Right lung (tissue), 10 donors: ENCODE results near the gene LIN7A. TPM values are rescaled to one million over a fixed set of nuclear protein-coding genes. Genes with fewer than 3 reads are reported as not detected.

Source experiments
- DNase-seq, 2 donors: peaks; one replicate each; pipeline ENCODE4 v3.0.0-alpha.2; 2013
- long read RNA-seq, 8 donors: transcript quantifications; one replicate each; lab custom pipeline, GENCODE V29; 2026
- polyA plus RNA-seq, 5 donors: library from polyadenylated mRNA; unstranded; fragments of 120-200 nt; gene quantifications; one replicate each; pipeline versions ENCODE4 v1.2.1 to v1.2.3, GENCODE V29; 2013; ENCODE audit warnings: inconsistent platforms in 1 of 5, low replicate concordance in 1 of 5; ENCODE audit not compliant: insufficient read length in 5 of 5, insufficient read depth in 1 of 5

The LIN7A gene, protein sequence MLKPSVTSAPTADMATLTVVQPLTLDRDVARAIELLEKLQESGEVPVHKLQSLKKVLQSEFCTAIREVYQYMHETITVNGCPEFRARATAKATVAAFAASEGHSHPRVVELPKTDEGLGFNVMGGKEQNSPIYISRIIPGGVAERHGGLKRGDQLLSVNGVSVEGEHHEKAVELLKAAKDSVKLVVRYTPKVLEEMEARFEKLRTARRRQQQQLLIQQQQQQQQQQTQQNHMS
- 10 to 100 TPM; 12.1 to 25.6 (median 22.1) TPM for polyA plus RNA-seq
- long read RNA-seq, donor 1, full-length matches to known transcripts = 15 of 15 reads
- long read RNA-seq, donor 1, partial matches to known transcripts = 0 of 15 reads
- long read RNA-seq, donor 1, other reads (novel, unspliced or antisense) = 0 of 15 reads
- long read RNA-seq, donor 2, full-length matches to known transcripts = 6 of 6 reads
- long read RNA-seq, donor 2, partial matches to known transcripts = 0 of 6 reads
- long read RNA-seq, donor 2, other reads (novel, unspliced or antisense) = 0 of 6 reads
- long read RNA-seq, donor 3, full-length matches to known transcripts = 7 of 7 reads
- long read RNA-seq, donor 3, partial matches to known transcripts = 0 of 7 reads
- long read RNA-seq, donor 3, other reads (novel, unspliced or antisense) = 0 of 7 reads
- long read RNA-seq, donor 4, full-length matches to known transcripts = 6 of 6 reads
- long read RNA-seq, donor 4, partial matches to known transcripts = 0 of 6 reads
- long read RNA-seq, donor 4, other reads (novel, unspliced or antisense) = 0 of 6 reads
- long read RNA-seq, donor 5, full-length matches to known transcripts = 13 of 13 reads
- long read RNA-seq, donor 5, partial matches to known transcripts = 0 of 13 reads
- long read RNA-seq, donor 5, other reads (novel, unspliced or antisense) = 0 of 13 reads
- long read RNA-seq, donor 6, full-length matches to known transcripts = 12 of 12 reads
- long read RNA-seq, donor 6, partial matches to known transcripts = 0 of 12 reads
- long read RNA-seq, donor 6, other reads (novel, unspliced or antisense) = 0 of 12 reads
- long read RNA-seq, donor 7, full-length matches to known transcripts = 6 of 6 reads
- long read RNA-seq, donor 7, partial matches to known transcripts = 0 of 6 reads
- long read RNA-seq, donor 7, other reads (novel, unspliced or antisense) = 0 of 6 reads
- long read RNA-seq, donor 8, full-length matches to known transcripts = 1 of 1 reads
- long read RNA-seq, donor 8, partial matches to known transcripts = 0 of 1 reads
- long read RNA-seq, donor 8, other reads (novel, unspliced or antisense) = 0 of 1 reads

DNA sequence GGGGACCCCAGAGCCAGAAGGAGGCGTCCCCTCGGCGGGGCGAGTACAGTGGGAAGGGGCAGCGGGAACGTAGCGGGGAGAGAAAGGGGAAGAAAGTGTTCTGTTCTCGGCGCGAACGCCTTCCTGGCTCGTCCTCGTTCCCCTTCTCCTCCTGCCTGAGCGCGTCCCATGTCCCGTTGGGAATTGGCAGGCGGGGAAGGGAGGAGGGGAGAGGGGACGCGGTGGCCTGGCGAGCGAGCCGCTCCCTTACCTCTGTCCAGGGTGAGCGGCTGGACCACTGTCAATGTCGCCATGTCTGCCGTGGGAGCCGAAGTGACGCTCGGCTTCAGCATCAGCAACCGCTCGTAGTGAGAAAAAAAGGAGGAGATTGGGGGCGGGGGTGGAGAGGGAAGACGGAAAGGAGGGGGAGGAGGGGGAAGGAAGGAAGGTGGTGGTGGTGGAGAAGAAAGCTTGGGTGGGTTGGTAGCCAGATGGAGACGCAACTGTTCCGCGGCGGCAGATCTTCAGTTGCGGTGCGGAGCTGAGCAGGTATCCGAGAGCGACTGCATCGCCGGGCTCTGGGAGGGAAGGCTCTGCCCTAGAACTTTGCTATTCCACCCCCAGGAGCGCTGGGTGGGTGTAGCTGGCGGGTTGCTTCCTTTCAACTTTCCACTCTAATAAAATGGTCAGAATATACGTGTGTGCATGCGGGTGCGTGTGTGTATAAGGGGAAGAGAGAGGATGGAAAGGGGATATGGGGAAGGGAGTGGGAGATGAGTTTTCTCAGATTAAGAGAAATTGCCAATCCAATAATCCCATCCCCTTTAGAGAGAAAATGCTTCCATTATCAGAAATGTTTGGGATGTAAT lies at the start of gene LIN7A:
Gene LIN7A (minus strand): TSS at position 544 of the 848 bp plus-strand sequence. CDS start 212 bp downstream, at position 332.
- DNase-seq = peak; percentile 40 to 60

DNA sequence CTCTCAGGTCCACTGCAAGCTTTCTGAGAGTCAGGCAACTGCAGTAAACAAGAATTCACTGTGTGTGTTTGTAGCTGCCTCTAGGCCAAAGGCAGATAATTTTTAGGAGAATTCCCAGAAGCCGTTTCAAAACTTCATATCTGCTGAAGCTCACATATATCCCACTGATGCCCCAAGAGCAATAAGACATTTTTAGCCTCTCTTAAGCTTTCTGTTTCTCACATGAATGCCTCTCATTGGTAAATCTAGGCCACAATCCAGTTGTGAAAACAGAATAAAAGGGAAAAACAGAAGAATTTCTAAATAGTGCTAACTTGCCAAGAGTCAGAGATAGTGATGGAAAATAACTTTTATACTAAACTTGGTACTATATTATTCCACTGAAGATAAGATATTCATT lies 48.5 kb upstream of the LIN7A start:
- DNase-seq = no peak

DNA sequence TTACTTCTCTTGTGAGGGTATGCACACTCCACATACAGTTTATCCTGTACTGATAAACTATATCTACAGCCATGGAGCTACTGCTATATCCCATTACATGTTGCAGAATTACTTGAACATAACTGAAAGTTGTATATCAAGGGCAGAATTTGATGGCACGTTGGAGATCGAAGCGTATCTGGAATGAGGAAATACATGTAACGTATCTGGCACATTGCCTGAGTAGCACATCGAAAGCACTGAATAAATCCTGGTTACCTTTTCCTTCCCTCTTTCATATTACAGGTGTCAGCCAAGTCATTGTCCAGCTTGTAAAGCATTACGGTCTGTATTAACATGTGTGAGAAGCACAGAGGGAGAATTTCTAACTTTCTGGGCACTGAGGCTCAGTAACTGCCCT lies 42.1 kb upstream of the LIN7A start:
- no peak for DNase-seq

DNA sequence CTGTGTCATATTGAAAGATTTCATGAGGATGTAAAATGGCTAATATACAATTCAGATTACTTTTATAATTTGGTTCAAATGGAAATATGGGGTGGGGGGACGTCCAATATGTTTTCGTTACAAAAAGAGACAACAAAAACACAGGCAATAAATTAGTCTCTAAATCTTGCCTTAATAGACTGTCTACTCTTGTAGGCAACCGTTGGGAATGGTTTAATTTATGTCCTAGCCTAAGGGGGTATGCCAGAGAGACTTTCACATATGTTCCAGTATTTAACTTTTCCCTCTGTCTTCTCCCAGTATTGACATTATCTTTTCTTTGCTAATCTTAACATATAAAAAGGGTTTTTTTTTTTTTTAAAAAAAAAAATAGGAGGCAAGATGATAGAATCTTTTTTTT lies 41.5 kb upstream of the LIN7A start:
- DNase-seq = no peak

DNA sequence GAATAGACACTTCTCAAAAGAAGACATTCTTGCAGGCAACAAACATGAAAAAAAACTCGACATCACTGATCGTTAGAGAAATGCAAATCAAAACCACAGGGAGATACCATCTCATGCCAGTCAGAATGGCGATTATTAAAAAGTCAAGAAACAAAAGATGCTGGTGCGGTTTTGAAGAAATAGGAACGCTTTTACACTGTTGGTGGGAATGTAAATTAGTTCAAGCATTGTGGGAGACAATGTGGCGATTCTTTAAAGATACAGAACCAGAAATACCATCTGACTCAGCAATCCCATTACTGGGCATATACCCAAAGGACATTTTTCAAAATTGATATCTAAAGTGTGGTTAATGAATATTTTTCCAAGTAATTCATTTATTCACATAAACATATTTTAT lies 39.6 kb upstream of the LIN7A start:
- DNase-seq = no peak

DNA sequence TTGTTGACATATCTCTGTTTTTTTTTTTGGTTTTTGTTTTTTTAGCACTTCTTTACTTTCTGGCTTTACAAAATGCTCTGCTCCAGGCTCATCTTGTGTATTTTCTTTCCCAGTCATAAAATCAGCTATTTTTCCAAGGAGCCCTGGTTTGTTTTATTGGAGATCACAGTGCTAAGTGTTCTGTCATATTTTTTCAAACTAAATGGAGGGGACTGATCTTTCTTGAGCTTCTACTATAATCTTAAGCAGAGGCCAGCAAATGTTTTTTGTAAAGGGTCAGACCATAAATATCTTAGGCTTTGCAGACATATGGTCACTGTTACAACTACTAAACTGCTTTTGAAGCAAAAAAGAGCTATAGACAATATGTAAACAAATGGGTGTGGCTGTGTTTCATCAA lies 30.6 kb upstream of the LIN7A start:
- DNase-seq = no peak

DNA sequence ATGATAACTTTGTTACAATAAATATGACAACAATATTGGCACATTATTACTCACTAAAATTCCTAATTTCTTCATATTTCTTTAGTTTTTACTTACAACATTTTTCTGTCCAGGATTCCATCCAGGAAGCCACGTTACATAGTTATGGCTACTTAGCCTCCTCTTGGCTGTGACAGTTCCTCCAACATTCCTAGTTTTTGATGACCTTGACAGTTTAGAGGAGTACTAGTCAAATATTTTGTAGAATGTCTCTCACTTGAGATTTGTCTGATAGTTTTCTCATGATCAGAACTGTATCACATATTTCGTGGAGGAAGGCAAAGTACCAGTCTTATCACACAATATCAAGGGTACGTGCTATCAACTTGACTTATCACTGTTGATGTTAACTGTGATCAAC lies 29.8 kb upstream of the LIN7A start:
- no peak for DNase-seq

DNA sequence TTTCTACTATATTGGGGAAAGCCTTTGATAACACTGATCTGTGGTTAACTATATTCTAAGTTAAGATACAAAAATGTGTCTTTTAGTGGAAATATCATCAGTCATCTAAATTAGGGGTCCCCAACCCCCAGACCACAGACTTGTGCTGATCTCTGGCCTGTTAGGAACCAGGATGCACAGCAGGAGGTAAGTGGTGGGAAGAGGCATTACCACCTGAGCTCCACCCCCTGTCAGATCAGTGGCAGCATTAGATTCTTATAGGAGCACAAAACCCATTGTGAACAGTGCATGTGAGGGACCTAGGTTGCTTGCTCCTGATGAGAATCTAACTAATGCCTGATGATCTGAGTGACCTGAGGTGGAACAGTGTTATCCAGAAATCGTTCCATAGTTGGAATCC lies 28.3 kb upstream of the LIN7A start:
- no peak for DNase-seq

DNA sequence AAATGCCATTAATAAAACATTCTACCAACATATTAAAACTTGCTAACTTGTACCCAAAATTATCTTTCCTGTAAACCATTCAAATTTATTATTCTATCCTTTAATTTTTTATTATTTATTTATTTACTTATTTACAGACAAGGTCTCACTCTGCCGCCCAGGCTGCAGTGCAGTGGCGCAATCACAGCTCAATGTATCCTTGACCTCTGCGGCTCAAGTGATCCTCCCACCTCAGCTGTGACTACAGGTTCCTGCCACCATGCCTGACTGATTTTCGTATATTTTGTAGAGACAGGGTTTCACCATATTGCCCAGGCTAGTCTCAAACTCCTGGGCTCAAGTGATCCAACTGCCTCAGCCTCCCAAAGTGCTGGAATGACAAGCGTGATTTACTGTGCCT lies 20.4 kb upstream of the LIN7A start:
- no peak for DNase-seq

DNA sequence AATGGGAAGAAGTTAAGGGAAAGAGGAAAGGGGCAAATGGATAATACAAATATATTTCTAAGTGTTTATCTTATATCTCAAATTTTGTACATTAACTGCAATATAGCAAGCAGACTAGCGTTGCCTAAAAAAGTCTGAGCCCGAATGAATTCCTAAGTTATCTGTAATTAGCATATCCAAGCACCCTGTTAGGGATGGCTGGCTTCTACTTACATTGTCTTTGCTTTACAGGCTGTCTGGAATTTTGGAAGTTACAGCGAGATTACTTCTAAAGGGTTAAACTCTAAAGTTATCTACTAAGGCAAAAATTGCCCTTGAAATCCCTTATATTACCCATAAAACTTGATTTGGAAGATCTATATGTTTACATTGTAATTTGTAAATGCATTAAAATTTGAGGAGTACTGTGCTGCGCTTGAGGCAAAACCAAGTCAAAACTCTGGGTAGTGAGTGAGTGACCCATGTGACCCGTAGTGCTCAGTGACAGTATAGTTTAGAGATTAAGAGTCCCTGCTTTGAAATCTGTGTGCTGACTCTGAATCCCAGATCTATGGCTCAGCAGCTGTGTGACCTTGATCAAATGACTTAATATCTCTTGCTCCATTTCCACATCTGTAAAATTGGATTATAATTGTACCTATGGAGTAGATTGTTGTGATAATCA lies 17.3 kb upstream of the LIN7A start:
- DNase-seq = no peak

DNA sequence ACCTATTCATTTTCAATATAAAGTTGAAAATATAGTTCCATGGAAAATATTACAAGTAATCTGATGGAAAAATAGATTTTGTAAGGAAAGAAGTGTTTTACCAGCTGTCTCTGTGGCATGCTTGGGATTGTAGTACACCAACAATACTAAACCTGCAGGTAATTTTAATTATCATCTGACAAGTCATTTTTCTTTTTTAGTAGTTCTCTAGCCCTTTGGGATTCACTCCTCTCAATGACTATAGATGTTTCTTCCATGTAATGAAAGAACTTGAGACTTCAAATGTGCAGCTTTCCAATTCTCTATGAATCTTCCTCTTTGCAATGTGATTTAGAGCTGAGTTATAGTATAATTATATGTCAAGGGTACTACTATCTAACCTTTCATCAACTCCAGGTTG lies 14.7 kb upstream of the LIN7A start:
- DNase-seq = no peak

DNA sequence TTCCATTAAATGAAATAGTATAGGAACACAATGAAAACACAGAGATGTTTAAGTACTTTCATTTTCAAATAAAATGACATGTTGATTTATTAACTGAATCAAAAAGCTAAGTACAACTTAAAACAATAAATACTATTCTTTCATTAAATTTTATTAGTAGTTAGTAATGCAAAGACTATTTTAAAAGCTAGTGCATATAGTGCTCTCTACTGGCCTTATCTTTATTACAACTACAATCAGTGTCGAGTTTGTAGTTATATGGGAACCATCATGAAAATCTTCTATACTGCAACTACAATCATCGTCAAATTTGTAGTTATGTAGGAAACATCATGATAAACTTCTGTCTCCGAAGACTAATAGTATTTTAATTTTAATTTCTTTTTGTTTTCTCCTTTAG lies 8.9 kb upstream of the LIN7A start:
- no peak for DNase-seq

DNA sequence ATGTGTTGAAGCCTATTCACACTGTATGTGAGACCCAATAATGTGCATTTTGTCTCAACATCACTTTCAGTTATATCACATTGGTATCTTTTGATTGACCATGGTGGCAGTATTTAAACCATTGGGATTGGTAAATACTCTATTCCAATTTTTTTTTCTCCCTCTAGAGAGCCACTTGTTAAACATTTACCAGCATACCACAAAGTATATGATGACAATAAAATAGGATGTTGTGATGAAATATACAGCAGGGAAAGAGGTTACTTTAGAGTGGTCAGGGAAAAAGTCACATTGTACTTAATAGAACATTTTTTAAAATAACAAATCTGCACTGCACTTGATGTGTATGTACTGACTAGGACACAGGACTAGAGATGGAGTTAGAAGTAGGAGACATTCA lies 5.6 kb upstream of the LIN7A start:
- DNase-seq = no peak

DNA sequence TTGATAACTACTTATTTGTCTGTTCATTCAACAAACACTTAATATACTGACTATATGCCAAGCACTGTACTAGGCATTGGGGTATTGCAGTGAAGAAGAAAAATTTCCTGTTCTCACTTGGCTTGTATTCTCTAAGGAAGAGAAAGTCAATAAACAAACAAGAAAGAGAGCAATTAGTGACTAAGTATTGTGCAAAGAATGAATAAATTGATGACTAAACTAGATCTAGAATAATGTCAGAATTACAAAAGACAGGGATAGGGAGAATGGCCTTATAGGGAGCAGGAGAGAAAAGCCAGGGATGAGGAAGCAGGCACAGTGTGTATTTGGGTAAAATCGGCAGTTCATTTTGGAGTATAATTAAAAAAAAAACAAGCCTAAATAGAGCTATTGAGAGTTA lies 4.2 kb upstream of the LIN7A start:
- peak in 1 of 2 donors; percentile 11 for DNase-seq

DNA sequence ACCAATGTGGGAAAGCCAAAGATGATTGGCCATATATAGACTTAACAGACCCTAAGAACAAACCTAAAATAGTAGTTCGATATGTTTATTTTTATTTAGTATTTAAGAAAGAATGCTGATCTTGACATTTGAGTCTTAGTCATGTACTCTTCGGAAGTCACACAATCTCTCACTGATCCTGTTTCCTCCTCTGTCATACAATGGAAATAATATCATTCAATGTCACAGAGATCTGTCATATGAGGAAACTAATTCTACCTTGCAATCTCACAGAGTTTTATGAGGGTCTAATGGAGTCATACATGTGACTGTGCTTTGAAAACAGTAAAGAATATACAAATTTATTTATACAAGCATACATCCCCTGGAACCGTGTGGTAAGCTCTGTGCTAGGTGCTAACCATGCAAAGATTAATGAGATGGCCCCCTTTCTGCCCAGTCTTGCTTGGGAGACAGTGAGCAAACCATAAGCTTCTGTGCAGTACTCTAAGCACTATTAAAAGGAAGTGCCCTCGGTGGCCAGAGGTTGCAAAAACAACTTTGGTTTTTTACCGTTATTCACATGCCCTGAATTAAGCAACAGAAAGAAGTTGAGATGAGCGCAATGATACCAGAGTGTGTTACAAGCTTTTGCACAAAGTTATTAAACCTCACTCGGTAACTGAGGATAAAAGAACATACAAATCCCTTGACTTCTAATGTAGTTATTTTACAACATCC lies 1.7 kb upstream of the LIN7A start:
- no peak for DNase-seq

DNA sequence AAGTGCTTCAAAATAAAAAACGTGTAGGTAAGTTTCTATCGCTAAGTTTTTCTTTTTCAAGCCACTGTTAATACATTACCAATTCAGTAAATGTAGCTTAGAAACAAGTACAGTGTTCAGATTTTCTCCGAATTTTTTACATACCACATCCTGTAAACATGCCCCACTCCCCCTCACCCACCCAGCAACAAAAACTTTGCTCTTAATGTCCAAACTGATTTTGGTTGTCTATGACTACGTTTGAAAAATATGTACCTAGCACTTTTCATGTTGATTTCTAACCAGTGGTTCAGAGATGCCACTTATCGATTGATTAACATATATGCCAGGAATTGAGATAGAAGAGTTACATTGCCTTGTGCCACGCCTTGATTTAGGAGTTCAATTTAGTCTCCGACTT lies 663 bp upstream of the LIN7A start:
- no peak for DNase-seq

DNA sequence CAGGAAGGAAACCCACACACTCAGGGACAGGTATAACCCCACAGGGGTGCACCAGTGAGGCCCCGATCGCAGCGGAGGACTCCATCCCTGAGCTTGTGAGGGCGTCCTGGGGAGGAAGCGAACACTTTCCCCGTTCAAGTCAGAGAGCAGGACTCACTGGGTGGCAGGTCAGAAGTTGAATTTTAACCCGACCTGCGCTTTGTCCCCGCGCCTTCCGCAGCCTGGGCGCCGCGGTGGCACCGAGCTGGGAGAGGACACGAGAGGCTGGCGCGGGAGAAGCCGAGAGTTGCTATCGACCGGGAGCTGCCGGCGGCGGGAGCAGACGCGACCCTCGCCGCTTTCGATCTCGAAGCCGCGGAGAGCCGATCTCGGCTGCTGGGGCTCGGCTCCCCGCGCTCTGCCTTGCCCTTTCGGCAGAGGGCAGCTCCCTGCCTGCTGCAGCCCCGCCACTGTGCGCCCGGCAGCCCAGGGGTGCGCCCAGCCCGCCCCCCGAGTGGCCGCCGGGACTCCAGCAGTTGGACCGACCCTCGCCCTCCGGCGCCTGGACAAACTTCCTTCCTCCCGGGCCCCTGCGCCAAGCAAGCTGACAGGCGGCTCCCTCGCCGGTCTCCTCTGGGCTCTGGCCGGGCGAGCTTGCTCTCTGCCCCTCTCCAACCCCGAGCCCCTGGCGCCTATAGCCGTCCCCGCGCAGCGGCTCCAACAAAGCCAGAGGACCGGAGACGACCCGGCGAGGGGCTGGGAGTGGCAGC lies 918 bp downstream of the LIN7A start:
- peak; percentile 48 to 68 for DNase-seq

DNA sequence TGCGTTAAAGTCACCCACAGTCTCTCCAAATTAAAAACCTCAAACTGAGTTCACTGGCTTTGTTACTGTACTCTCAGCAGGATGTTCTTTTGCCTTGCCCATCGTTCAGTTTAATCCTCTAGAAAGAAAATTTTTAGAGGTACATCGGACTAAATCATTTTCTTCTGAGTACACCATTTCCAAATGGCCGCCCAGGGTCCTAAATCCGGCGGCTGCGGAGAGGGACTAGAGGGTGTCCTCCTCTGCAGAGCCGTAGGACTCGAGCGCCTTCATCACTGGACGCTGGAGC lies 1.4 kb downstream of the LIN7A start:
- peak in 1 of 2 donors; percentile 13 for DNase-seq

DNA sequence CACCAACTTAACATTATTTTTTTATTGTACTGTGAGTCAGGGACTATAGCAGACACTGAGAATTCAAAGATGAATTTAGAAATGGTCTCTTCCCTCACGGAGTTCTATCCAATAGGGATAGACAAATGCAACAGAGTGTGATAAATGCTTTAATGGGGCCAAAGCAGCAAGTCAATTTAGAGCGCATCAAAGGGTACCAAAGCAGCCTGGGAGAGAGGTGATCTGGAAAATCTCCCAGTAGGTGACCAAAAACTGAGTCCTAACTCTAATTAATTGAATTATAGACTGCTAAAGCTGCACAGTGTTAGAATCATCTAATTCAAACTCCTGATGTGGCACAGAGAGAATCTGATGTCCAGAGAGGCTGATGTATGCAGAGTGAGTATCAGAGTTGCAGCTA lies 2.6 kb downstream of the LIN7A start:
- DNase-seq = no peak
